Skeletal muscle tissue (tissue), 5 donors: Measurements from ENCODE around the gene PHLPP2. TPM values are rescaled to one million over a fixed set of nuclear protein-coding genes. Genes with fewer than 3 reads are reported as not detected.
A peak's percentile ranks its signal among the peaks of the same experiment; 100 is the strongest.
"Not testable (repeated sequence)": the region's sequence is repeated elsewhere in the genome, so short reads cannot be mapped to it uniquely, and the experiment has no call there.

Source experiments
- H3K27ac ChIP-seq: one replicate; pipeline ENCODE4 v1.7.0; 2013; ENCODE audit warnings: mild to moderate bottlenecking, low read depth, low read length, inconsistent platforms
- H3K27me3 ChIP-seq, 3 donors: one replicate each; pipeline ENCODE4 v1.7.0; 2013; ENCODE audit warnings: low read length in 3 of 3; ENCODE audit not compliant: control insufficient read depth in 3 of 3, insufficient read depth in 3 of 3
- H3K36me3 ChIP-seq, 3 donors: one replicate each; pipeline ENCODE4 v1.7.0; 2013; ENCODE audit warnings: low read length in 3 of 3; ENCODE audit not compliant: control insufficient read depth in 3 of 3, insufficient read depth in 3 of 3
- H3K4me1 ChIP-seq, 3 donors: one replicate each; pipeline ENCODE4 v1.7.0; 2013; ENCODE audit warnings: low read length in 3 of 3, mild to moderate bottlenecking in 3 of 3; ENCODE audit not compliant: control insufficient read depth in 3 of 3, insufficient read depth in 3 of 3
- H3K4me3 ChIP-seq, 3 donors: one replicate each; pipeline ENCODE4 v1.7.0; 2013; ENCODE audit warnings: low read length in 3 of 3
- H3K9ac ChIP-seq, 3 donors: one replicate each; pipeline ENCODE4 v1.7.0; 2013; ENCODE audit warnings: low read length in 3 of 3, mild to moderate bottlenecking in 3 of 3, moderate library complexity in 2 of 3, low read depth in 1 of 3
- H3K9me3 ChIP-seq, 3 donors: one replicate each; pipeline ENCODE4 v1.7.0; 2013; ENCODE audit warnings: low read length in 3 of 3; ENCODE audit not compliant: control insufficient read depth in 3 of 3
- small RNA-seq: library from RNA; depleted of rRNA; stranded (forward); fragments of <200 nt; gene quantifications from one replicate; pipeline ENCODE3, GENCODE V24; 2014
- total RNA-seq: library from RNA; depleted of rRNA; stranded (reverse); fragments of >200 nt; gene quantifications from one replicate; pipeline ENCODE4 v1.2.3, GENCODE V29; 2014
- donor health status: Osteomylitis.

PHLPP2 gene
- total RNA-seq, 1 donor from 2014 or later = 8.9 TPM

DNA sequence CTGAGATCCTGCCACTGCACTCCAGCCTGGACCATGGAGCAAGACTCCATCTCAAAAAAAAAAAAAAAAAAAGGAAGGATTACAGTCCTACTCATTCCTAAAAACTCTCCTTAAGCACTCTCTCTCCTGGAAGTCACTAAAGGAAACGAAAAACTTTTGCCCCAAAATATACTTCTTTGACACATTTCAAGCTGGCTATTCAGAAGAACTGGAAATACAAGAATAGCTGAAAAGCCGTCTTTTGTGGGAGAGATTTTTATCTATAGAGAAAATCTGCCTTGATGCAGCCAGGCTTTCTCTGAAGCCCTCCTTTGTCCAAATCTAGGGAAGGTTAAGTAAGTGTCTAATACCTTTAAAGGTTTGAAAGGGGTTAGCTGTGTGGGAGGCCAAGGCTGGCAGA lies 115.4 kb downstream of the PHLPP2 start:
- Histone ChIP-seq H3K4me3 (no peak overlapping the region), H3K9ac (no peak overlapping the region), H3K27me3 (peaks cover 0 to 7% (median 4%) of the 10 kb centered on the region in 3 donors), H3K27ac (no peak overlapping the region), H3K4me1 (no peaks in the 10 kb centered on the region), H3K9me3 (no peaks in the 10 kb centered on the region), H3K36me3 (no peaks in the 10 kb centered on the region)

DNA sequence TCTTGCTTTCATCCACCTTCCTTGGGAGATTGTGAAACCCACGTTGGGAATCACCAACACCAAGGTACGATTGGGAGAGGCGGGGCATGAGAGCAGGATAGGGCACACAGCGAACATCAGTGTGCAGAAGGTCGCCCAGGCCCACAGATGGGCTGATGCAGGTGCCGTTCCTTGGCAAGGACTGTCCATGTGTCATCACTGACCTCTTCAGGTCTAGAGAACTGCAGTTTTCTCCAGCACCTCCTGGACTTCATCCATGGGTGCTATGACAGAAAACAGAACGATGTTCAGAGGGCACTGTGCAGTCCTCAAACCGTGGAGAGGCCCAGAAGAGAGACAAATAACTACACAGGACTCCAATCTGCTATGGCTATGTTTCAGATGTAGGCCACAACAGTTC lies 123.7 kb downstream of the PHLPP2 start:
- H3K4me3 ChIP-seq = no peak overlapping the region
- no peaks in the 10 kb centered on the region for H3K9me3 ChIP-seq
- no peaks in the 10 kb centered on the region for H3K36me3 ChIP-seq
- H3K27ac ChIP-seq = no peak overlapping the region
- H3K9ac ChIP-seq = no peak overlapping the region
- H3K27me3 ChIP-seq = no peaks in the 10 kb centered on the region
- no peaks in the 10 kb centered on the region for H3K4me1 ChIP-seq

- not testable (repeated sequence) for H3K36me3 ChIP-seq, H3K9me3 ChIP-seq, H3K27me3 ChIP-seq, H3K27ac ChIP-seq, H3K9ac ChIP-seq, H3K4me3 ChIP-seq, H3K4me1 ChIP-seq
Observed at GRCh38 chr16:71598426-71598825, 126.1 kb downstream of the PHLPP2 start.

GRCh38 chr16:71595340-71595826 lies 129.1 kb downstream of the PHLPP2 start:
- not testable (repeated sequence) for H3K9ac ChIP-seq, H3K27ac ChIP-seq, H3K4me3 ChIP-seq, H3K36me3 ChIP-seq, H3K27me3 ChIP-seq, H3K9me3 ChIP-seq, H3K4me1 ChIP-seq

Small RNA genes within 50 kb of the gene (small RNA-seq; reads per million reads assigned to genes)
- gene RNU6-208P (not detected), gene SNORA70D (not detected), gene SNORD71 (899 reads per million, percentile 98 among the genes with 10 or more reads in this experiment)

Other genes starting within 250 kb of the PHLPP2 start
- gene ZNF19, start 235.4 kb downstream of the PHLPP2 start, total RNA-seq = 1.0 TPM
- gene CHST4, start 198.3 kb downstream of the PHLPP2 start, total RNA-seq = not detected
- gene TAT, start 147.6 kb downstream of the PHLPP2 start, total RNA-seq = not detected
- not detected for gene MARVELD3, start 98.5 kb downstream of the PHLPP2 start, total RNA-seq
- gene AP1G1, start 84.1 kb upstream of the PHLPP2 start, total RNA-seq = 61.1 TPM
- gene ATXN1L, start 121.3 kb upstream of the PHLPP2 start, total RNA-seq = 12.0 TPM
- gene ZNF821, start 159.5 kb upstream of the PHLPP2 start, total RNA-seq = 5.7 TPM
- gene IST1, start 170.8 kb upstream of the PHLPP2 start, total RNA-seq = 114 TPM